DOHH2 (cell line): ENCODE results near the gene BRD3.

ENCODE experiments used
- H3F3A ChIP-seq: fragments of 200-600 bp; sonication (generic), shearing (Covaris generic); 2 replicates; pipeline ENCODE4 v1.6.0; 2016; ENCODE audit warnings: antibody characterized with exemption, mild to moderate bottlenecking; ENCODE audit not compliant: control insufficient read depth, insufficient read depth
- H3K27ac ChIP-seq: fragments of 200-600 bp; sonication (generic); 2 replicates; pipeline ENCODE4 v1.5.1; 2014; ENCODE audit warnings: low read depth, mild to moderate bottlenecking, low read length, moderate library complexity
- H3K27me3 ChIP-seq: fragments of 200-600 bp; sonication (generic); 2 replicates; pipeline ENCODE4 v1.6.1; 2014; ENCODE audit warnings: mild to moderate bottlenecking, low read length, mixed read lengths; ENCODE audit not compliant: control insufficient read depth
- H3K36me3 ChIP-seq: fragments of 200-600 bp; sonication (generic); 2 replicates; pipeline ENCODE4 v1.6.1; 2014; ENCODE audit warnings: mild to moderate bottlenecking, low read length, moderate library complexity, mixed read lengths; ENCODE audit not compliant: control insufficient read depth
- H3K4me1 ChIP-seq: fragments of 200-600 bp; sonication (generic); 2 replicates; pipeline ENCODE4 v1.6.1; 2014; ENCODE audit warnings: mild to moderate bottlenecking, low read length, mixed read lengths; ENCODE audit not compliant: control insufficient read depth
- H3K4me2 ChIP-seq: fragments of 200-600 bp; sonication (generic); 2 replicates; pipeline ENCODE4 v1.6.0; 2014; ENCODE audit warnings: mild to moderate bottlenecking, low read length, moderate library complexity
- H3K4me3 ChIP-seq: fragments of 200-600 bp; sonication (generic); 2 replicates; pipeline ENCODE4 v1.5.1; 2014; ENCODE audit warnings: mild to moderate bottlenecking, low read length, mixed read lengths
- H3K79me2 ChIP-seq: fragments of 200-600 bp; sonication (generic); 2 replicates; pipeline ENCODE4 v1.6.1; 2014; ENCODE audit warnings: mild to moderate bottlenecking, low read length, mixed read lengths; ENCODE audit not compliant: control insufficient read depth
- H3K9me2 ChIP-seq: fragments of 200-600 bp; sonication (generic); replicated peaks from 2 replicates; pipeline ENCODE4 v1.6.1; 2014; ENCODE audit warnings: mild to moderate bottlenecking, low read length, mixed read lengths; ENCODE audit not compliant: control insufficient read depth
- H3K9me3 ChIP-seq: fragments of 200-600 bp; sonication (generic); 2 replicates; pipeline ENCODE4 v1.6.1; 2014; ENCODE audit warnings: antibody characterized with exemption, low read length, mixed read lengths; ENCODE audit not compliant: control insufficient read depth, insufficient read depth
- H4K20me1 ChIP-seq: fragments of 200-600 bp; sonication (generic); 2 replicates; pipeline ENCODE4 v1.6.0; 2014; ENCODE audit warnings: low read depth, mild to moderate bottlenecking, antibody characterized with exemption, low read length, moderate library complexity; ENCODE audit not compliant: control insufficient read depth, insufficient read depth
- EZH2phosphoT487 ChIP-seq: fragments of 200-600 bp; sonication (generic); IDR thresholded peaks from 2 replicates; pipeline ENCODE4 v1.6.1; 2017; ENCODE audit warnings: borderline replicate concordance, mild to moderate bottlenecking, antibody characterized with exemption, low read length, moderate library complexity, mixed read lengths
- TF ChIP-seq, protein P1 (sequence below): fragments of 200-600 bp; sonication (generic); IDR thresholded peaks from one replicate; pipeline ENCODE4 v1.5.1; 2014; ENCODE audit warnings: antibody characterized with exemption, mild to moderate bottlenecking, low read depth, low read length; ENCODE audit not compliant: poor library complexity, severe bottlenecking

The BRD3 gene

DNA sequence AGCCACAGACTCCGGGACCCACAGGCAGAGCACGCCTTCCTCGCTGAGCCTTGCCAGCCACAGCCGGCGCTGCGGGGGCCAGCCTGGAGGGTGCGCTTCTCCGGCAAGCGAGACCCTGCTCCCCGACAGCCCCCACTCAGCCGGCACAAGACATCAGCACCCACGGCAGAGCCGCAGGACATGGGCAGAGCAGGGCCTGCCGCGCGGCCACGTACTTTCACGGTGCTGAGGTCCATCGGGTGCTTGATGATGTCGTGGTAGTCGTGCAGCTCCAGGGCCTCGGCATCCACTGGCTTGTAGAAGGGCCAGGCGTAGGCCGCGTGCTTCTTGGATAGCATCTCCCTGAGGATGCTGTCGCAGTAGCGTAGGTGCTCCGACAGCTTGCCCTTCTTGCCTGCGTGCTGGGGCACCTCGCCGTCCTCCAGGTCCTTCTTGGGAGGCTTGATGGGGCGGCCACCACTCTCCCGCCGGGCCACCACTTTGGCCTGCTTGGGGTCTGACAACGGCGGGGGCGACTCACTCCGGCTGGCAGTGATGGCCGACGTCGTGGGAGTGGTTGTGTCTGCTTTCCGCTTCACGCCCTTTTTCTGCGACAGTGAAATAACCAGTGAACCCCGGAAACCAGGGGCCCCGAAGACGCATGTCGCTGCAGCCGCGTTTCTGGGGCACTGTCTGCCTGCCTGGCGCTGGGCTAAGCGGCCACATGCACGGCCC, 19.8 kb downstream of the BRD3 start:
- Histone ChIP-seq H3K27ac (no peak overlapping the region), H3F3A (no peaks in the 10 kb centered on the region), H3K4me3 (no peak overlapping the region), H3K4me1 (no peaks in the 10 kb centered on the region), H3K4me2 (no peak overlapping the region), H3K36me3 (peaks cover 63% of the 10 kb centered on the region), H3K9me2 (no peaks in the 10 kb centered on the region), H3K9me3 (no peaks in the 10 kb centered on the region), H3K27me3 (no peaks in the 10 kb centered on the region), H3K79me2 (no peaks in the 10 kb centered on the region), H4K20me1 (no peaks in the 10 kb centered on the region)
- TF ChIP-seq EZH2phosphoT487 = no peak
- TF ChIP-seq, protein P1, sequence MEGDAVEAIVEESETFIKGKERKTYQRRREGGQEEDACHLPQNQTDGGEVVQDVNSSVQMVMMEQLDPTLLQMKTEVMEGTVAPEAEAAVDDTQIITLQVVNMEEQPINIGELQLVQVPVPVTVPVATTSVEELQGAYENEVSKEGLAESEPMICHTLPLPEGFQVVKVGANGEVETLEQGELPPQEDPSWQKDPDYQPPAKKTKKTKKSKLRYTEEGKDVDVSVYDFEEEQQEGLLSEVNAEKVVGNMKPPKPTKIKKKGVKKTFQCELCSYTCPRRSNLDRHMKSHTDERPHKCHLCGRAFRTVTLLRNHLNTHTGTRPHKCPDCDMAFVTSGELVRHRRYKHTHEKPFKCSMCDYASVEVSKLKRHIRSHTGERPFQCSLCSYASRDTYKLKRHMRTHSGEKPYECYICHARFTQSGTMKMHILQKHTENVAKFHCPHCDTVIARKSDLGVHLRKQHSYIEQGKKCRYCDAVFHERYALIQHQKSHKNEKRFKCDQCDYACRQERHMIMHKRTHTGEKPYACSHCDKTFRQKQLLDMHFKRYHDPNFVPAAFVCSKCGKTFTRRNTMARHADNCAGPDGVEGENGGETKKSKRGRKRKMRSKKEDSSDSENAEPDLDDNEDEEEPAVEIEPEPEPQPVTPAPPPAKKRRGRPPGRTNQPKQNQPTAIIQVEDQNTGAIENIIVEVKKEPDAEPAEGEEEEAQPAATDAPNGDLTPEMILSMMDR = no peak

DNA sequence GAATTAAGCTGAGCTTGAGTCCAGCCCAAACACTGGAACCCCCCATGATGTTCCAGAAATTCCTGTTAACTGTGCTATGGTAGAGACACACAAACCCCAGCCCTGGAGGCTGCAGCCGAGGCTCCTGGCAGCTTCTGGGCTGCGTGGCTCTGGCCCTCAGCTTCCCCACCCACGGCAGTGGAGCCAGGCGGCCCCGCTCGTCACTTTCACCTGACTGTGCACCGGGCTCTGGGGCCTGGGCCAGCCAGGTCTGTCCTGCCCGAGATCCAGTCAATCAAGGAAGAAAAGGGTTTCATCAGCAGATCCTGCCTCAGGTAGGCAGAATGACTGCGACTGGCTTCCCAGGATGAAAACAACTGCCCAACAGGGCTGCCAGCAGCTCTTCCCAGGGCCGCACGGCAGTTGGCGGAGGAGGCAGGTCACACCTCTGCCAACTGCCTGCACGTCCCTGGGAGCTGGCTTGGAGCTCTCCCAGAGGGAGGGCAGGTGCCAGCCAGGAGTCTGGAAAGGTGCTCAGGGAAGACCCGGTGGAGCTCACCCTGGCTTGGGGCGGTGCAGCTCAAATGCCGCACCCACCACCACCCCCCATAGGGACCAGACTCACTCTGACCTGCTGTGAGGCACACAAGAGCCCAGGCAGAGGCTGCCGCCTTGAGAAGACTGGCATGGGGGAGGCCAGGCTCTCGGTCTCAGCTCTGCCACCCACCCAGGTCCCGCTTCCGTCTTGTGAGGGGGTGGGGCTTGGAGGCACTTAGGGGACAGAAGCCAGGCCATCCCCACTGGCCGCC, 20.7 kb downstream of the BRD3 start:
- Histone ChIP-seq H3K4me2 (no peak overlapping the region), H3K79me2 (no peaks in the 10 kb centered on the region), H3K27ac (no peak overlapping the region), H3K27me3 (no peaks in the 10 kb centered on the region), H4K20me1 (no peaks in the 10 kb centered on the region), H3K4me1 (no peaks in the 10 kb centered on the region), H3K36me3 (peaks cover 55% of the 10 kb centered on the region), H3K9me3 (no peaks in the 10 kb centered on the region), H3F3A (no peaks in the 10 kb centered on the region), H3K4me3 (no peak overlapping the region), H3K9me2 (no peaks in the 10 kb centered on the region)
- TF ChIP-seq, protein P1 = no peak
- TF ChIP-seq EZH2phosphoT487 = no peak

DNA sequence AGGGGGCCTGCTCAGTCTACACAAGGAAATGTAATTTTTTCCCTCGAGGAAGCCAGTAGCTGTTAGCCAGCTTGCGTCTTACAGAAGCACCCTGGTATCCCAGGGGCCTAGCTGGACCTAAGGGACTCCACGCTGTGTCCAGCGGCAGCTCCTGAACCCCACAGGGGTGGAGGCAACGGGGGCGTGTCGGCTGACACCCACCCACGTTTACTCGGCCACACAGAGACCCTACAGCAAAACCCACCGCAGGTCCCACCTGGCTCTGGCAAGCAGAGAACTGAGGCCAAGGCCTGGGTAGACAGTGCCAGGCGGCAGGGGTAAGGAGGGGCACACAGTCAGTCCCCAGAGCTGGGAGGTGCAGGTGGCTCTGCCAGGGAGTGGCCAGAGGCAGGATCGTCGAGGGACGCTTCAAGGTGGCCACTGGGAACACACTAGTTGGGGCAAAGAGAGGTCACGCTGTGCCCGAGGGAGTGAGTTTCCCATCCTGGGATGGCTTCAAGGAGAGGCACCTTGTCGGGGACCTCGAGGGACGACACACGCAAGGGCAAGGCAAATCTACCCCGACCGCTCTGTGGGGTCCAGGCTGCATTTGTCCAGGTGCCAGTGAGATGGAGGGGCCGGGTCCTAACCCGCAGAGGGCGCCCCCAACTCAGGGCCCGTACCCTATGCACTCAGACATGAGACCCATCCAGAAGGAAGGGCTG, 21.8 kb downstream of the BRD3 start:
- H3K4me1 ChIP-seq = no peaks in the 10 kb centered on the region
- H3K9me3 ChIP-seq = no peaks in the 10 kb centered on the region
- no peak overlapping the region for H3K4me2 ChIP-seq
- H3K4me3 ChIP-seq = no peak overlapping the region
- H3K27ac ChIP-seq = no peak overlapping the region
- no peaks in the 10 kb centered on the region for H3F3A ChIP-seq
- H4K20me1 ChIP-seq = no peaks in the 10 kb centered on the region
- H3K79me2 ChIP-seq = no peaks in the 10 kb centered on the region
- H3K27me3 ChIP-seq = no peaks in the 10 kb centered on the region
- TF ChIP-seq, protein P1 = no peak
- no peak for TF ChIP-seq EZH2phosphoT487
- peaks cover 58% of the 10 kb centered on the region for H3K36me3 ChIP-seq
- no peaks in the 10 kb centered on the region for H3K9me2 ChIP-seq
